Activated naive CD8-positive, alpha-beta T cell treated with anti-CD3 and anti-CD28 coated beads, Interleukin-2, amount 10 ng/mL, durations not matched to agents 7 days and 5 days (primary cell): Measurements from ENCODE around the gene RAB11FIP4. TPM values are rescaled to one million over a fixed set of nuclear protein-coding genes. Genes with fewer than 3 reads are reported as not detected.
"Not testable (repeated sequence)": the region's sequence is repeated elsewhere in the genome, so short reads cannot be mapped to it uniquely, and the experiment has no call there.

Experiments
- ATAC-seq: fragments of 150-1000 bp; cut with Tn5 transposase; one replicate; pipeline ENCODE4 v1.10.0; 2021; ENCODE audit warnings: low read depth, moderate library complexity
- POLR2A ChIA-PET: fragments of 350-600 bp; sonication (Branson Sonifier 250); formaldehyde crosslinking; loops from one replicate; lab custom pipeline; 2021; ENCODE audit warnings: antibody characterized with exemption; lab: Charles Lee
- DNase-seq: peaks from one replicate; pipeline ENCODE4 v3.0.0; 2021
- H3K27ac Mint-ChIP-seq: one replicate; pipeline ENCODE4 v1.8.0; 2022; ENCODE audit warnings: mild to moderate bottlenecking, mixed read lengths
- H3K27me3 Mint-ChIP-seq: one replicate; pipeline ENCODE4 v1.8.0; 2022; ENCODE audit warnings: mild to moderate bottlenecking, moderate library complexity, mixed read lengths
- H3K36me3 Mint-ChIP-seq: one replicate; pipeline ENCODE4 v1.8.0; 2021; ENCODE audit warnings: mild to moderate bottlenecking, mixed read lengths
- H3K4me1 Mint-ChIP-seq: one replicate; pipeline ENCODE4 v1.8.0; 2021; ENCODE audit warnings: mixed read lengths
- H3K4me3 Mint-ChIP-seq: one replicate; pipeline ENCODE4 v1.8.0; 2022; ENCODE audit warnings: mild to moderate bottlenecking, moderate library complexity, mixed read lengths
- H3K9me3 Mint-ChIP-seq: one replicate; pipeline ENCODE4 v1.8.0; 2021; ENCODE audit warnings: mixed read lengths
- total RNA-seq, 2 experiments: library from RNA; stranded (reverse); gene quantifications; one replicate each; pipeline ENCODE4 v1.2.3, GENCODE V29; 2021

RAB11FIP4 gene
- total RNA-seq, 2 experiments from 2014 or later, result 38.5 to 42.0 TPM

DNA sequence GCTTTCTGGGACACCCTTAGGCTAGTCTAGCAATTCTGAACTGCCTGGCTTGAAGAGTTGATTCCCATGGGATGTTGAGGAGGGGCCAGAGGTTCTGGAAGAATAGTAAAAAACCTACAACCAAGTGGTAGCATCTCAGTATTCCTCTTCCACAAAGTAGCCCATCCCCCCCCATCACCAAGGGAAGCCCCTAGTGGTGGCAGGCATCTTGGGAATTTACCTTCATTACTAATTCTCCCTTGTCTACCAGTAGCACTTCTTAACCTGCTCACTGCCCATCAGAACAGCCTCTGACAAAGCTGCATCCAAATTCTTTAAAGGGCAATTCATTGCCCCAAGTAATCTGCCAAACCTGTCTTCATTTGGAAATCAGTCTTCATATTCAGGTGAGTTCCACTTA lies 12.8 kb upstream of the RAB11FIP4 start:
- Mint-ChIP-seq H3K4me3 (no peak overlapping the region), H3K27ac (no peak overlapping the region), H3K36me3 (no peaks in the 10 kb centered on the region), H3K4me1 (peaks cover 2% of the 10 kb centered on the region), H3K9me3 (no peaks in the 10 kb centered on the region), H3K27me3 (no peaks in the 10 kb centered on the region)
- POLR2A ChIA-PET, result no interaction called here
- DNase-seq, result no peak
- ATAC-seq, result no peak

DNA sequence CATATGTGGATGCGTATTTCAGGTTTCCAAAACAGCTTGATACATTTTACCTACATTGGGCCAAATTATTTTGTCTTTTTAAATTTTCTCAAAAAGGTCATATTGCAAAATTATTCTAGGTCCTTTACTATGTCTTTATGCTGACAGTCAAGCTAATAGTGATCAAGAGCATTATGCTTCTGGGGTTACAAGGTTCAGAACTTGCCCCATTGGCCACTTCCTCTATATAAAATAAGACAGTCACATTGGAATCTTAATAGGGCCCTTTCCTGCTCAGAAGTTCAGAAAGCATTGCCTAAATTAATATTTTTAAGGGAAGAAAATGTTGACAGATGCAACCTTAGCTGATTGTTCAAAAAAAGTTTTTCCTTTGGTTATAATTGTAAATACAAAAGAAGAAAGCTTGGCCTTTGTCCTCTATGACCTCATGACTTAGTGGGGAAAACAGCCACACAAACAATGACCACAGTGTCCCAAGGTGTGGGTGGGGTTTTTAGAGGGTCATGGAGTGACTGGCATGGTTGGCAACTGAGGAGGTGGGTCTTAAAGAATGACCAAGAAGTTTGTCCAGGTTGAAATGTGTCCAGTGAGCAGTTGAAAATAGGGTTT lies 11.8 kb upstream of the RAB11FIP4 start:
- H3K27me3 Mint-ChIP-seq, result no peaks in the 10 kb centered on the region
- no peaks in the 10 kb centered on the region for H3K9me3 Mint-ChIP-seq
- H3K36me3 Mint-ChIP-seq, result no peaks in the 10 kb centered on the region
- DNase-seq, result no peak
- H3K27ac Mint-ChIP-seq, result no peak overlapping the region
- peaks cover 2% of the 10 kb centered on the region for H3K4me1 Mint-ChIP-seq
- no peak overlapping the region for H3K4me3 Mint-ChIP-seq
- ATAC-seq, result no peak
- POLR2A ChIA-PET, result no interaction called here

GRCh38 chr17:31381165-31381668 lies 10.3 kb upstream of the RAB11FIP4 start:
- ATAC-seq (no peak), DNase-seq (no peak)
- Mint-ChIP-seq H3K27ac (no peak overlapping the region), H3K4me3 (no peak overlapping the region), H3K27me3 (no peaks in the 10 kb centered on the region), H3K36me3 (no peaks in the 10 kb centered on the region), H3K4me1 (peaks cover 2% of the 10 kb centered on the region), H3K9me3 (no peaks in the 10 kb centered on the region)
- POLR2A ChIA-PET, result no interaction called here

GRCh38 chr17:31382668-31383275 lies 8.7 kb upstream of the RAB11FIP4 start:
- DNase-seq, H3K4me1 Mint-ChIP-seq, H3K9me3 Mint-ChIP-seq, H3K4me3 Mint-ChIP-seq, POLR2A ChIA-PET, H3K36me3 Mint-ChIP-seq, ATAC-seq, H3K27me3 Mint-ChIP-seq, H3K27ac Mint-ChIP-seq: not testable (repeated sequence)

GRCh38 chr17:31383488-31383887 lies 8.0 kb upstream of the RAB11FIP4 start:
- H3K36me3 Mint-ChIP-seq, H3K4me3 Mint-ChIP-seq, H3K27ac Mint-ChIP-seq, DNase-seq, H3K4me1 Mint-ChIP-seq, H3K9me3 Mint-ChIP-seq, ATAC-seq, POLR2A ChIA-PET, H3K27me3 Mint-ChIP-seq: not testable (repeated sequence)

DNA sequence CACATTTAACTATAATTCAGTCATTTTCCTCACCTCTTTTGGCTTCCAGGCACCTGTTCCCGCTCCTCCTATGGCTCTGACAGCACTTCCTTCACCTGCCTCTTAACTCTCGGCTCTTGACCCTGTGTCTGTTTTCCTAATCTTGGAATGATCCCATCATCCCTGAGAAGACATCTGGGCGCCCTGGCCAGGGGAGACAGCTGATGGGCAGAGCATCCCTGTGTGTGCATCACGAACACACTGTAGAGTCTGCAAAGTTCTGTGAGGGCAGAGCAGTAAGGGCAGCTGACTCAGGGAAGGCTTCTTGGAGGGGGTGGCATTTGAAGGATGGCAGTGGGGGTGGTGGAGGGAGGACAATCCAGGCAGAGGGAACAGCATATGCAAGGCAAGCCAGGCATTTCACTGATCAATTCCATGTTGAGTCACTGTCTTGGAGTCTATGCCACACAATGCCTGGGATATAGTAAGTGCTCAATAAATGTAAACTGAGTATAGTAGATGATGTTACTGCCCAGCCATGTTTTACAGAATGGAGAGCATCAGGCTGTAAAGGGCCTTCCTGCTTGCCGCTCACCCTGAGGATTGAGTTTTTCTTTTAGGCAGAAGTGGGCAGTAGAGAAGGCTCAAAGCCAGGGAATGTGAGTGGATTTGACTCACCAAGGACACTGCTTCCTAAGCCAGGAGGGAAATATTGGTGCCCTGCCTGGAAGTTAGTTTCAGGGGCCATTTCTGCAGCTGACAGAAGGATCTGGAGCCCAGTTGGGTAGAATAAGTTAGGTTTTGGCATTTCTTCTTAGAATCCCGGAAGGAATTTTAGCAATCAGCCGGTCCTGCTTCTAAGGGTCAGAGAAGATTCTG lies 5.8 kb upstream of the RAB11FIP4 start:
- Mint-ChIP-seq H3K9me3 (no peaks in the 10 kb centered on the region), H3K4me1 (peaks cover 2% of the 10 kb centered on the region), H3K27me3 (peaks cover 27% of the 10 kb centered on the region), H3K27ac (no peak overlapping the region), H3K36me3 (no peaks in the 10 kb centered on the region), H3K4me3 (no peak overlapping the region)
- ATAC-seq (no peak), DNase-seq (no peak)
- POLR2A ChIA-PET, result no interaction called here

GRCh38 chr17:31386542-31387075 lies 4.9 kb upstream of the RAB11FIP4 start:
- H3K27me3 Mint-ChIP-seq, result peaks cover 32% of the 10 kb centered on the region
- POLR2A ChIA-PET, result no interaction called here

DNA sequence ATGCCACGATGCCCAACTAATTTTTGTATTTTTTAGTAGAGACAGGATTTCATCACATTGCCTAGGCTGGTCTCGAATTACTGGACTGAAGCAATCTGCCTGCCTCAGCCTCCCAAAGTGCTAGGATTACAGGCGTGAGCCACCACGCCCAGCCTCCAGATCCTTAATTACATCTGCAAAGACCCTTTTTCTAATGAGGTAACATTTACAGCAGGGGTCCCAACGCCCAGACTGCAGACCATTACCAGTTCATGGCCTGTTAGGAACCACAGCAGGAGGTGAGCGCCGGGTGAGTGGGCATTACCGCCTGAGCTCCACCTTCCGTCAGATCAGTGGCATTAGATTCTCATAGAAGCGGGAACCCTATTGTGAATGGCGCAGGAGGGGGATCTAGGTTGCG lies 4.0 kb upstream of the RAB11FIP4 start:
- Mint-ChIP-seq H3K4me3 (no peak overlapping the region), H3K9me3 (no peaks in the 10 kb centered on the region), H3K4me1 (peaks cover 2% of the 10 kb centered on the region), H3K27ac (no peak overlapping the region), H3K36me3 (no peaks in the 10 kb centered on the region), H3K27me3 (peaks cover 36% of the 10 kb centered on the region)
- ATAC-seq, result no peak
- POLR2A ChIA-PET, result no interaction called here
- DNase-seq, result no peak

More at GRCh38 chr17:31386542-31387075, 4.9 kb upstream of the RAB11FIP4 start:
- H3K9me3 Mint-ChIP-seq, result no peaks in the 10 kb centered on the region
- no peaks in the 10 kb centered on the region for H3K36me3 Mint-ChIP-seq
- H3K27ac Mint-ChIP-seq, result no peak overlapping the region
- ATAC-seq, result no peak
- no peak for DNase-seq
- H3K4me1 Mint-ChIP-seq, result peaks cover 2% of the 10 kb centered on the region
- no peak overlapping the region for H3K4me3 Mint-ChIP-seq

- DNase-seq, result no peak
- ATAC-seq, result no peak
- POLR2A ChIA-PET, result no interaction called here
- Mint-ChIP-seq H3K27ac (no peak overlapping the region), H3K4me3 (no peak overlapping the region), H3K9me3 (no peaks in the 10 kb centered on the region), H3K36me3 (no peaks in the 10 kb centered on the region), H3K27me3 (peaks cover 45% of the 10 kb centered on the region), H3K4me1 (peaks cover under 1% of the 10 kb centered on the region)
These were observed 3.1 kb upstream of the RAB11FIP4 start for GRCh38 chr17:31388351-31388750.

GRCh38 chr17:31388770-31389656 lies 2.5 kb upstream of the RAB11FIP4 start:
- Mint-ChIP-seq H3K4me1 (no peaks in the 10 kb centered on the region), H3K4me3 (no peak overlapping the region), H3K9me3 (no peaks in the 10 kb centered on the region), H3K27me3 (peaks cover 51% of the 10 kb centered on the region), H3K36me3 (no peaks in the 10 kb centered on the region), H3K27ac (no peak overlapping the region)
- POLR2A ChIA-PET, result no interaction called here
- DNase-seq, result peak; percentile 65
- ATAC-seq, result no peak

DNA sequence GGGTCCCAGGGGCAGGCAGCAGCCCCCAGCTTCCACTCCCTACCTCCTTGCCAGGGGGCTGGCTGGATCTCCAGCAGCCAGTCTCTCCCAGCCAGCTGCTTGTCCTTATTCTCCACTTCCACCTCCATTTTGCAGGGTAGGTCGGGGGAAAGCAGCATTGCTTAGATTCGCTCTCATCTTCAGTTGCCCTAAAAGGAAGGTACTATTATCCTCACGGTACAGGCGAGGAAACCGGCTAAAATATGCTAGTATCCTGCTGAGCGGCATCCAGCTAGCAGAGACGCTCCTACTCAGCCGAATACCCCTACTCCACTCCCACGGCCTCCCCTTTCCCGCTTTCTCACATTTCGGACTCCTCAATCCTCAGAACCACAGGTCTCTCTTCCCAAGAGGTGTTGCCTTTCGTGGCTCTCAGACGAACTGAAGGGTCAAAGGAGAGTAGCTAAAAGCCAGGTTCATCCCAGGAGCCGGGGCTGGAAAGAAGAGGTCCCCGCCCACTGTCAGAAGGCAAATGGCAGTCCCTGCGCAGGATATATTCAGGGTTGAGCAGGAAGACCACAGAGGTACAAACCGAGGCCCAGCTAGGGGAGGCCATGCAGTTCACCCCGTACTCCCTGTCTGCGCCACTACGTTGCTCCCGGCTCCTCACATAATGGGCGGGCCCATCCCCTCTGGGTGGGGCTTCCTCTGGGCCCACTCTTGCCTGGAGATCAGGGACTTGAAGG lies 1.7 kb upstream of the RAB11FIP4 start:
- no peak for DNase-seq
- POLR2A ChIA-PET, result no interaction called here
- Mint-ChIP-seq H3K36me3 (no peaks in the 10 kb centered on the region), H3K4me1 (no peaks in the 10 kb centered on the region), H3K27me3 (peaks cover 57% of the 10 kb centered on the region), H3K4me3 (no peak overlapping the region), H3K27ac (no peak overlapping the region), H3K9me3 (no peaks in the 10 kb centered on the region)
- no peak for ATAC-seq

- H3K9me3 Mint-ChIP-seq, result no peaks in the 10 kb centered on the region
- no peak for DNase-seq
- no peaks in the 10 kb centered on the region for H3K4me1 Mint-ChIP-seq
- H3K36me3 Mint-ChIP-seq, result no peaks in the 10 kb centered on the region
- peaks cover 60% of the 10 kb centered on the region for H3K27me3 Mint-ChIP-seq
- ATAC-seq, result no peak
- no peak overlapping the region for H3K27ac Mint-ChIP-seq
- POLR2A ChIA-PET, result no interaction called here
- H3K4me3 Mint-ChIP-seq, result peak overlapping the region; percentile 58
These were observed 1.1 kb upstream of the RAB11FIP4 start for GRCh38 chr17:31390426-31390747.
